Lung (tissue), 12 donors: Measurements from ENCODE around the gene COBL. TPM values are rescaled to one million over a fixed set of nuclear protein-coding genes. Genes with fewer than 3 reads are reported as not detected.

Source experiments
- ATAC-seq: fragments of 200-7000 bp; cut with Tn5 transposase; one replicate; pipeline ENCODE4 v1.9.1; 2020; ENCODE audit warnings: moderate number of reproducible peaks; ENCODE audit not compliant: insufficient read depth, low FRiP score
- DNase-seq, 3 donors: peaks; one replicate each; pipeline ENCODE4 v3.0.0-alpha.2; 2013 to 2017
- H3K27ac ChIP-seq, 2 donors: one replicate each; pipeline ENCODE4 v1.5.1; 2013; ENCODE audit warnings: mild to moderate bottlenecking in 2 of 2, moderate library complexity in 2 of 2, control low read depth in 1 of 2, inconsistent platforms in 1 of 2, low read depth in 1 of 2, low read length in 1 of 2
- H3K27me3 ChIP-seq, 3 donors: one replicate each; pipeline ENCODE4 v1.5.1; 2013; ENCODE audit warnings: low read length in 2 of 3; ENCODE audit not compliant: control insufficient read depth in 3 of 3, insufficient read depth in 3 of 3
- H3K36me3 ChIP-seq, 4 donors: one replicate each; pipeline ENCODE4 v1.5.1; 2013; ENCODE audit warnings: low read length in 4 of 4, mild to moderate bottlenecking in 1 of 4, moderate library complexity in 1 of 4; ENCODE audit not compliant: control insufficient read depth in 4 of 4, insufficient read depth in 4 of 4
- H3K4me1 ChIP-seq, 5 donors: one replicate each; pipeline ENCODE4 v1.5.1; 2013; ENCODE audit warnings: low read length in 5 of 5, mild to moderate bottlenecking in 2 of 5, moderate library complexity in 1 of 5; ENCODE audit not compliant: control insufficient read depth in 5 of 5, insufficient read depth in 5 of 5
- H3K4me3 ChIP-seq: one replicate; pipeline ENCODE4 v1.5.1; 2013; ENCODE audit warnings: mild to moderate bottlenecking, control low read depth, moderate library complexity
- H3K9ac ChIP-seq, 2 donors: one replicate each; pipeline ENCODE4 v1.5.1; 2013; ENCODE audit warnings: low read length in 2 of 2, control low read depth in 1 of 2; ENCODE audit not compliant: insufficient read depth in 1 of 2
- H3K9me3 ChIP-seq, 4 donors: one replicate each; pipeline ENCODE4 v1.5.1; 2013; ENCODE audit warnings: low read length in 3 of 4, mild to moderate bottlenecking in 1 of 4, moderate library complexity in 1 of 4; ENCODE audit not compliant: control insufficient read depth in 4 of 4, insufficient read depth in 3 of 4
- WGBS, 2 donors: extraction: QIAGEN DNeasy Blood & Tissue Kit; methylation state at CpG; one replicate each; pipeline ENCODE4 v1.1.7; 2013; 5-methylcytosine and 5-hydroxymethylcytosine counted together
- polyA plus RNA-seq, 2 donors: library from polyadenylated mRNA; stranded (reverse); fragments of 200-250 nt; gene quantifications; one replicate each; pipeline ENCODE4 v1.2.1, GENCODE V29; 2013
- total RNA-seq, 2 donors: library from RNA; depleted of rRNA in 1 of 2; stranded (reverse); fragments of >200 nt in 1 of 2; gene quantifications; one replicate each; pipeline ENCODE4 v1.2.1, GENCODE V29; 2014 to 2021
- TF ChIP-seq, protein P1 (sequence below): IDR thresholded peaks from 2 replicates; pipeline ENCODE4 v1.5.1; 2012; ENCODE audit warnings: mild to moderate bottlenecking; ENCODE audit errors: control extremely low read depth, extremely low read depth
- donor health status: control.
- donor health status: control.
- donor health status: Bipolar disorder and iron deficiency.
- donor health status: healthy.
- donor health status: DM: yes; HTN: yes; CAD: no.

Gene COBL
- total and polyA plus RNA-seq, 4 donors, result 6.3 to 38.1 (median 15.0) TPM

DNA sequence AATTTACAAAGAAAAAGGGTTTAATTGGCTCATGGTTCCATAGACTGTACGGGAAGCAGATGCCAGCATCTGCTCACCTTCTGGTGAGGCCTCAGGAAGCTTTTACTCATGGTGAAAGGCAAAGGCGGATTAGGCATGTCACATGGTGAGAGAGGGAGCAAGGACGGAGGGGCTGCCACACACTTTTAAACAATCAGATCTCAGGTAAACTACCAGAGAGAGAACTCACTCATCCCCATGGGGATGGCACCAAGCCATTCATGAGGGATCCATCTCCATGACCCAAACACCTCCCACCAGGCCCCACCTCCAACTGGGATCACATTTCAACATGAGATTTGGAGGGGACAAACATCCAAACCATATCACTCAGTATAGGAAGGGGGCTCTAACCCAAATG is 183.9 kb downstream of the COBL start:
- Histone ChIP-seq H3K36me3 (no peaks in the 10 kb centered on the region), H3K27ac (no peak overlapping the region), H3K27me3 (no peaks in the 10 kb centered on the region), H3K9ac (no peak overlapping the region), H3K4me1 (peaks cover 0 to 5% (median 0%) of the 10 kb centered on the region in 5 donors), H3K9me3 (peaks cover 0 to 1% (median 0%) of the 10 kb centered on the region in 4 donors), H3K4me3 (no peak overlapping the region)
- TF ChIP-seq, protein P1, sequence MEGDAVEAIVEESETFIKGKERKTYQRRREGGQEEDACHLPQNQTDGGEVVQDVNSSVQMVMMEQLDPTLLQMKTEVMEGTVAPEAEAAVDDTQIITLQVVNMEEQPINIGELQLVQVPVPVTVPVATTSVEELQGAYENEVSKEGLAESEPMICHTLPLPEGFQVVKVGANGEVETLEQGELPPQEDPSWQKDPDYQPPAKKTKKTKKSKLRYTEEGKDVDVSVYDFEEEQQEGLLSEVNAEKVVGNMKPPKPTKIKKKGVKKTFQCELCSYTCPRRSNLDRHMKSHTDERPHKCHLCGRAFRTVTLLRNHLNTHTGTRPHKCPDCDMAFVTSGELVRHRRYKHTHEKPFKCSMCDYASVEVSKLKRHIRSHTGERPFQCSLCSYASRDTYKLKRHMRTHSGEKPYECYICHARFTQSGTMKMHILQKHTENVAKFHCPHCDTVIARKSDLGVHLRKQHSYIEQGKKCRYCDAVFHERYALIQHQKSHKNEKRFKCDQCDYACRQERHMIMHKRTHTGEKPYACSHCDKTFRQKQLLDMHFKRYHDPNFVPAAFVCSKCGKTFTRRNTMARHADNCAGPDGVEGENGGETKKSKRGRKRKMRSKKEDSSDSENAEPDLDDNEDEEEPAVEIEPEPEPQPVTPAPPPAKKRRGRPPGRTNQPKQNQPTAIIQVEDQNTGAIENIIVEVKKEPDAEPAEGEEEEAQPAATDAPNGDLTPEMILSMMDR, result no peak
- ATAC-seq, result no peak
- no peak for DNase-seq
- 92 to 98% methylated on average over 3 of the region's 3 CpGs for WGBS, 2 donors

GRCh38 chr7:51129527-51130472 is 186.8 kb downstream of the COBL start:
- Histone ChIP-seq H3K4me3 (no peak overlapping the region), H3K27ac (no peak overlapping the region), H3K9ac (no peak overlapping the region), H3K9me3 (peaks cover 0 to 1% (median 0%) of the 10 kb centered on the region in 4 donors), H3K36me3 (no peaks in the 10 kb centered on the region), H3K27me3 (no peaks in the 10 kb centered on the region), H3K4me1 (peaks cover 0 to 5% (median 0%) of the 10 kb centered on the region in 5 donors)
- DNase-seq, result no peak
- WGBS, 2 donors, result 83 to 86% methylated on average over 8 of the region's 8 CpGs
- ATAC-seq, result no peak
- TF ChIP-seq, protein P1, result no peak

DNA sequence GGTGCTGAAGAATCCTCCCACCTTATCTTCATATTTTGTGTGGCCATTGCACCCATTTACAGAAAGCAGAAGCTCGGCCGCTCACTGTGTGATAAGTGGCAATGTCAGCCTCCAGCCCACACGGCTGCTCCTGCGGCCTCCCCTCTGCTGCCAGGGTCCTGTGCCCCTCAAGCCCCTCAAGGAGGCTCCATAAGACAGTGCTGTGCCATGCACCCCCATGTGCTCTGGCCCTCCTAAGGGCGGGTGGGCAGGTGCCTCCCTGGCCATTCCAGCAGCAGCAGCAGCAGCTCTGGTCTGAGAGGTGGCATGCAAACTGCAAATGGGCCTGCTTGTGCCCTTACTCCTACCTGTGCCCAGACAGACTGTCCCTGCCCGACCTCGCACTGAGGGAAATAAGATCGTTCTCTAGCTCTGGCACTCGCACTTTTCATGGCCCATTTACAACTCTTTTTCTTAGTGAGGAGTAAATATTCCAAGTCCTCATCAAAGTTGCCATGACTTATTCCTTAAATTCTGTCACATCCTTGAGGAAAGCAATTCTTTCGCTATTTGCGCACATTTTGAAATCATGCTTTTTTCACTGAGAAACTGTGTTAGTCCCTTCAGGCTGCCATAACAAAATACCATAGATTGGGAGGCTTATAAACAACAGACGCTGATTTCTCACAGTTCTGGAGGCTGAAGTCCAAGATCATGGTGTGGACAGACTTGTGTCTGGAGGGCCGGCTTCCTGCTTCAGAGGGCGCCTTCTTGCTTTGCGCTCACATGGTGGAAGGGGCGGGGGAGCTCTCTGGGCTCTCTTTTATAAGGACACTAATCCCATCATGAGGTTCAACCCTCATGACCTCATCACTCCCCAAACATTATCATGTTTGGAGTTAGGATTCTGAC is 187.8 kb downstream of the COBL start:
- H3K9ac ChIP-seq, result no peak overlapping the region
- 88 to 91% methylated on average over 16 of the region's 16 CpGs for WGBS, 2 donors
- ATAC-seq (no peak), DNase-seq (no peak)
- TF ChIP-seq, protein P1, result no peak
- no peaks in the 10 kb centered on the region for H3K27me3 ChIP-seq
- no peaks in the 10 kb centered on the region for H3K36me3 ChIP-seq
- no peak overlapping the region for H3K27ac ChIP-seq
- H3K9me3 ChIP-seq, result peaks cover 0 to 1% (median 0%) of the 10 kb centered on the region in 4 donors
- no peak overlapping the region for H3K4me3 ChIP-seq
- H3K4me1 ChIP-seq, result peaks cover 0 to 7% (median 0%) of the 10 kb centered on the region in 5 donors
